Peyer's patch (tissue), 4 donors: ENCODE data around the gene MB21D2.

Experiments
- CTCF ChIP-seq, 6 experiments: fragments of 450-650 bp in 4 of 6; fragments of 200-600 bp in 2 of 6; sonication (generic) in 1 of 6; IDR thresholded peaks; one replicate each; pipeline ENCODE4 v1.5.1; 2017 to 2019; ENCODE audit warnings: antibody characterized with exemption in 6 of 6, mild to moderate bottlenecking in 3 of 6, moderate library complexity in 1 of 6
- POLR2A ChIP-seq, 2 donors: fragments of 450-650 bp; IDR thresholded peaks; one replicate each; pipeline ENCODE4 v1.5.1; 2017; ENCODE audit warnings: antibody characterized with exemption in 2 of 2, mild to moderate bottlenecking in 2 of 2, moderate library complexity in 2 of 2

- no peak for TF ChIP-seq CTCF (IDR thresholded peaks at IDR 0.05)
- TF ChIP-seq POLR2A (IDR thresholded peaks at IDR 0.05): no peak
These were observed 60.4 kb downstream of the MB21D2 start for GRCh38 chr3:192857260-192857661.
